Neural cell (in vitro differentiated cells): ENCODE results near the gene ADCY2. TPM values are rescaled to one million over a fixed set of nuclear protein-coding genes. Genes with fewer than 3 reads are reported as not detected.

Experiments
- H2AFZ ChIP-seq: fragments of 200-600, 300-800 bp; sonication (generic), shearing (Covaris generic); 2 replicates; pipeline ENCODE4 v1.6.0; 2014; ENCODE audit warnings: low read depth, mild to moderate bottlenecking, antibody characterized with exemption, low read length, moderate library complexity
- H3F3A ChIP-seq: fragments of 200-600 bp; shearing (Covaris generic); 2 replicates; pipeline ENCODE4 v1.6.1; 2016; ENCODE audit warnings: mild to moderate bottlenecking, moderate library complexity, mixed read lengths, antibody characterized with exemption, low read length; ENCODE audit not compliant: insufficient read depth, poor library complexity, severe bottlenecking
- H3K27ac ChIP-seq: fragments of 200-600, 300-800 bp; sonication (generic), shearing (Covaris generic); 2 replicates; pipeline ENCODE4 v1.5.1; 2014; ENCODE audit warnings: mild to moderate bottlenecking, low read length, moderate library complexity
- H3K27me3 ChIP-seq: fragments of 300-800, 200-600 bp; sonication (generic), shearing (Covaris generic); 2 replicates; pipeline ENCODE4 v1.6.0; 2014; ENCODE audit warnings: mild to moderate bottlenecking, low read depth, low read length, moderate library complexity; ENCODE audit not compliant: insufficient read depth
- H3K36me3 ChIP-seq: fragments of 300-800, 200-600 bp; sonication (generic), shearing (Covaris generic); 2 replicates; pipeline ENCODE4 v1.5.1; 2014; ENCODE audit warnings: mild to moderate bottlenecking, antibody characterized with exemption, low read length, moderate library complexity; ENCODE audit not compliant: insufficient read depth
- H3K4me2 ChIP-seq: fragments of 300-800, 200-600 bp; sonication (generic), shearing (Covaris generic); 2 replicates; pipeline ENCODE4 v1.6.0; 2014; ENCODE audit warnings: mild to moderate bottlenecking, low read length
- H3K4me3 ChIP-seq: fragments of 300-800, 200-600 bp; sonication (generic), shearing (Covaris generic); 2 replicates; pipeline ENCODE4 v1.5.1; 2014; ENCODE audit warnings: mild to moderate bottlenecking, low read length, moderate library complexity
- H3K79me2 ChIP-seq: fragments of 200-600 bp; shearing (Covaris generic); replicated peaks from 2 replicates; pipeline ENCODE4 v1.6.0; 2014; ENCODE audit warnings: mild to moderate bottlenecking, low read length, moderate library complexity; ENCODE audit not compliant: insufficient read depth
- H3K9ac ChIP-seq: fragments of 300-800, 200-600 bp; sonication (generic), shearing (Covaris generic); 2 replicates; pipeline ENCODE4 v1.6.1; 2016; ENCODE audit warnings: mild to moderate bottlenecking, low read length, mixed read lengths
- H3K9me2 ChIP-seq: fragments of 200-600 bp; shearing (Covaris generic); 2 replicates; pipeline ENCODE4 v1.6.1; 2016; ENCODE audit warnings: mild to moderate bottlenecking, low read length, mixed read lengths; ENCODE audit not compliant: insufficient read depth
- H3K9me3 ChIP-seq: fragments of 200-600, 300-800 bp; sonication (generic), shearing (Covaris generic); 2 replicates; pipeline ENCODE4 v1.6.1; 2016; ENCODE audit warnings: mild to moderate bottlenecking, mixed run types, low read length, moderate library complexity, mixed read lengths
- H4K20me1 ChIP-seq: fragments of 200-600 bp; shearing (Covaris generic); 2 replicates; pipeline ENCODE4 v1.6.1; 2016; ENCODE audit warnings: mild to moderate bottlenecking, mixed run types; ENCODE audit not compliant: insufficient read depth
- CTCF ChIP-seq: fragments of 450-650 bp; IDR thresholded peaks from 2 replicates; pipeline ENCODE4 v1.5.1; 2014; ENCODE audit warnings: antibody characterized with exemption, mild to moderate bottlenecking, moderate library complexity; ENCODE audit not compliant: poor library complexity, severe bottlenecking
- EP300 ChIP-seq: fragments of 450-650 bp; conservative IDR thresholded peaks from 2 replicates; pipeline ENCODE4 v1.6.1; 2014; ENCODE audit warnings: antibody characterized with exemption, mild to moderate bottlenecking, moderate library complexity; ENCODE audit not compliant: poor library complexity, severe bottlenecking
- EZH2 ChIP-seq: fragments of 200-600, 300-800 bp; shearing (Covaris generic), sonication (generic); IDR thresholded peaks from 2 replicates; pipeline ENCODE4 v1.6.1; 2014; ENCODE audit warnings: antibody characterized with exemption, low read length, borderline replicate concordance, mild to moderate bottlenecking; ENCODE audit not compliant: insufficient read depth, poor library complexity, severe bottlenecking
- MXI1 ChIP-seq: fragments of 450-650 bp; conservative IDR thresholded peaks from 2 replicates; pipeline ENCODE4 v1.6.1; 2014; ENCODE audit warnings: antibody characterized with exemption, mild to moderate bottlenecking; ENCODE audit not compliant: poor library complexity, severe bottlenecking
- POLR2AphosphoS5 ChIP-seq: IDR thresholded peaks from 2 replicates; pipeline ENCODE4 v1.6.1; 2012
- RAD21 ChIP-seq: fragments of 450-650 bp; conservative IDR thresholded peaks from 2 replicates; pipeline ENCODE4 v1.6.1; 2014; ENCODE audit warnings: antibody characterized with exemption, mild to moderate bottlenecking, moderate library complexity
- REST ChIP-seq: IDR thresholded peaks from 2 replicates; pipeline ENCODE4 v1.6.1; 2012; ENCODE audit warnings: borderline replicate concordance
- SMC3 ChIP-seq: fragments of 450-650 bp; conservative IDR thresholded peaks from 2 replicates; pipeline ENCODE4 v1.6.1; 2014; ENCODE audit warnings: antibody characterized with exemption, mild to moderate bottlenecking, moderate library complexity; ENCODE audit not compliant: poor library complexity
- TAF1 ChIP-seq: IDR thresholded peaks from 2 replicates; pipeline ENCODE4 v1.6.1; 2012; ENCODE audit warnings: low read depth
- polyA plus RNA-seq: library from polyadenylated mRNA; depleted of rRNA; stranded (reverse); fragments of >200 nt; gene quantifications from 2 replicates; pipeline ENCODE4 v1.2.3, GENCODE V29; 2014

The ADCY2 gene
- polyA plus RNA-seq, 1 donor from 2014 or later, result 1.9 TPM

- TF ChIP-seq POLR2AphosphoS5, result no peak
- TF ChIP-seq RAD21, result no peak
- TF ChIP-seq TAF1, result no peak
Observed at GRCh38 chr5:7657153-7657552, 261.2 kb downstream of the ADCY2 start (continued).

GRCh38 chr5:7659420-7659819, 263.5 kb downstream of the ADCY2 start:
- H3K9me3 ChIP-seq, result no peaks in the 10 kb centered on the region
- no peak overlapping the region for H3K9ac ChIP-seq
- H3K9me2 ChIP-seq, result no peaks in the 10 kb centered on the region
- no peak overlapping the region for H2AFZ ChIP-seq
- no peaks in the 10 kb centered on the region for H3F3A ChIP-seq
- H3K27ac ChIP-seq, result no peak overlapping the region
- H3K4me2 ChIP-seq, result no peak overlapping the region
- H3K4me3 ChIP-seq, result no peak overlapping the region
- H3K27me3 ChIP-seq, result no peaks in the 10 kb centered on the region
- TF ChIP-seq POLR2AphosphoS5 (no peak), RAD21 (no peak), MXI1 (no peak), EZH2 (no peak), TAF1 (no peak), SMC3 (no peak)
- no peaks in the 10 kb centered on the region for H4K20me1 ChIP-seq
- no peaks in the 10 kb centered on the region for H3K79me2 ChIP-seq
- H3K36me3 ChIP-seq, result no peaks in the 10 kb centered on the region

GRCh38 chr5:7662289-7662688, 266.4 kb downstream of the ADCY2 start:
- no peaks in the 10 kb centered on the region for H3F3A ChIP-seq
- no peaks in the 10 kb centered on the region for H3K36me3 ChIP-seq
- H3K27ac ChIP-seq, result no peak overlapping the region
- H3K79me2 ChIP-seq, result no peaks in the 10 kb centered on the region
- no peaks in the 10 kb centered on the region for H3K9me3 ChIP-seq
- no peak overlapping the region for H3K4me2 ChIP-seq
- TF ChIP-seq EP300, result no peak
- no peak for TF ChIP-seq EZH2
- no peak for TF ChIP-seq POLR2AphosphoS5
- no peak for TF ChIP-seq SMC3
- TF ChIP-seq MXI1, result no peak
- no peak for TF ChIP-seq RAD21
- TF ChIP-seq CTCF, result no peak
- TF ChIP-seq TAF1, result no peak
- TF ChIP-seq REST, result no peak
- H3K4me3 ChIP-seq, result no peak overlapping the region
- no peak overlapping the region for H3K9ac ChIP-seq
- H3K9me2 ChIP-seq, result no peaks in the 10 kb centered on the region
- no peaks in the 10 kb centered on the region for H4K20me1 ChIP-seq
- H3K27me3 ChIP-seq, result no peaks in the 10 kb centered on the region
- no peak overlapping the region for H2AFZ ChIP-seq
